Glomerular visceral epithelial cell (primary cell): ENCODE measurements around the gene IL17RC.
"Not testable (repeated sequence)": the region's sequence is repeated elsewhere in the genome, so short reads cannot be mapped to it uniquely, and the experiment has no call there.

Experiments used
- DNase-seq: peaks from one replicate; pipeline ENCODE4 v3.0.0-alpha.2; 2016; ENCODE audit errors: extremely low spot score

IL17RC gene

DNA sequence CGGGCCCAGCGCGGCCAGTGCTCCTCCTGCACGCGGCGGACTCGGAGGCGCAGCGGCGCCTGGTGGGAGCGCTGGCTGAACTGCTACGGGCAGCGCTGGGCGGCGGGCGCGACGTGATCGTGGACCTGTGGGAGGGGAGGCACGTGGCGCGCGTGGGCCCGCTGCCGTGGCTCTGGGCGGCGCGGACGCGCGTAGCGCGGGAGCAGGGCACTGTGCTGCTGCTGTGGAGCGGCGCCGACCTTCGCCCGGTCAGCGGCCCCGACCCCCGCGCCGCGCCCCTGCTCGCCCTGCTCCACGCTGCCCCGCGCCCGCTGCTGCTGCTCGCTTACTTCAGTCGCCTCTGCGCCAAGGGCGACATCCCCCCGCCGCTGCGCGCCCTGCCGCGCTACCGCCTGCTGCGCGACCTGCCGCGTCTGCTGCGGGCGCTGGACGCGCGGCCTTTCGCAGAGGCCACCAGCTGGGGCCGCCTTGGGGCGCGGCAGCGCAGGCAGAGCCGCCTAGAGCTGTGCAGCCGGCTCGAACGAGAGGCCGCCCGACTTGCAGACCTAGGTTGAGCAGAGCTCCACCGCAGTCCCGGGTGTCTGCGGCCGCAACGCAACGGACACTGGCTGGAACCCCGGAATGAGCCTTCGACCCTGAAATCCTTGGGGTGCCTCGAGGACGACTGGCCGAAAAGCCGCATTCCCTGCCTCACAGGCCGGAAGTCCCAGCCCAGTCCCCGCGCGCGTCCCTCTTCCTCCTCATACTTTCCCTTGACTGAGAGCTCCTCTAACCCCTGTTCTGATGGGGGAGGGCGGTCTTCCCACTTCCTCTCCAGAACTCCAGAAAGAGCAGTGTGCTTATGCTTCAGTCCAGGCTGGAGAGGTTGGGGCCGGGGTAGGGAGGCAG is 1.4 kb upstream of the IL17RC start:
- DNase-seq: peak; percentile 60

DNA sequence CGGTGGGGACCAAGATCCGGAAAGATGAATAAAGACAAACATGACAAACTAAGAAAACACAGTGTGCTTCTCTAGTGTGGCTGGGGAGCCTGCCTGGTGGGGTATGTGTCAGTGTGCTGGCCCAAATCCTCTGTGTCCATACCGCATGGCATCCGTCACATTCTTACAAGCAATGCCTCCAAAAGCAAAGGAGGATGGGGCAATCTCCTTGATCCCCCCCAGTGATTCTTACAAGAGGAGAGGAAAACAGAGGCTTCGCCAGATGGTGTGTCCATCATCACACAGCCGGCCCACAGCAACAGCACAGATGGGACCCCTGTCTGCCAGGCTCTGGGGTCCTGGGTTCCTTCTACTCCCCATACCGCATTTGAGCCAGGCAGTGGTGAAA is 558 bp upstream of the IL17RC start:
- DNase-seq: peak; percentile 17

DNA sequence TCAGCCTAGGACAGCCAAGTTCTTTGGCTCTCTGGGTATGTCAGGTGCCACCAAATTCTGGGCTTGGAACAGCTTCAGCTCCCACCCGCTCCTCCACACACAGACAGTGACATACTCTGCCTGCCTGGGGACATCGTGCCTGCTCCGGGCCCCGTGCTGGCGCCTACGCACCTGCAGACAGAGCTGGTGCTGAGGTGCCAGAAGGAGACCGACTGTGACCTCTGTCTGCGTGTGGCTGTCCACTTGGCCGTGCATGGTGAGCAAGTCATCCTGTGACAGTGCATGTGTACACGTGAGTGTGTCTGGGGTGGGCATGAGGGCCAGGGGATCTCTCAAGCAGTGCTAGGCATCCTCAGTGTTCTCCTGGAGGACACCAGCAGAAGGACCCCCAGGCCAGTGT is 922 bp downstream of the IL17RC start:
- DNase-seq: no peak

DNA sequence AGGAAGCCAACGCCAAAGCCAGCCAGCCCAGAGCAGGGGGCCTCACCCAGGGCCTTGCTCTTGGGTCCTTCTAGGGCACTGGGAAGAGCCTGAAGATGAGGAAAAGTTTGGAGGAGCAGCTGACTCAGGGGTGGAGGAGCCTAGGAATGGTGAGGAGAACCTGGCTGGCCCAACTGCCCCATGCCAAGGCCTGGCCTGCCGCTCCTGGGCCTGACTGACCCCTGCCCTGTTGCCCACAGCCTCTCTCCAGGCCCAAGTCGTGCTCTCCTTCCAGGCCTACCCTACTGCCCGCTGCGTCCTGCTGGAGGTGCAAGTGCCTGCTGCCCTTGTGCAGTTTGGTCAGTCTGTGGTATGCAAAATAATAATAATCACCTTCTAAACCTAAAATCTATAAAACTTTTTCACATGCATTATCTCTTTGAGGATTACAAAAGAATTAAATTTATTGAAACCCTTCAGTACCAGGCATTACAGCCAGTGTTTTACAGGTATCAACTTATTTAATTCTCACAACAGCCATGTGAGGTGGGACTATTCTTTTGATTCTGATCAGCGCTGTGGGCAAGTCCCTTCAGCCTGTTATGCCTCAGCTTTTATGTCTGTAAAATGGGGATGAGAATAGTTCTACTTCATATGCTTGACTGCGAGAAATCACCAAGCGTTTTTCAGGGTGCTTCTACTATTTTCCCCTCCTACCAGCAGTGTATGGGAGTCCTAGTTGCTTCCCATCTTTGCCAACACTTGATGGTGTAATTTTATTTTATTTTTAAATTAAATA is 1.6 kb downstream of the IL17RC start:
- DNase-seq: no peak

DNA sequence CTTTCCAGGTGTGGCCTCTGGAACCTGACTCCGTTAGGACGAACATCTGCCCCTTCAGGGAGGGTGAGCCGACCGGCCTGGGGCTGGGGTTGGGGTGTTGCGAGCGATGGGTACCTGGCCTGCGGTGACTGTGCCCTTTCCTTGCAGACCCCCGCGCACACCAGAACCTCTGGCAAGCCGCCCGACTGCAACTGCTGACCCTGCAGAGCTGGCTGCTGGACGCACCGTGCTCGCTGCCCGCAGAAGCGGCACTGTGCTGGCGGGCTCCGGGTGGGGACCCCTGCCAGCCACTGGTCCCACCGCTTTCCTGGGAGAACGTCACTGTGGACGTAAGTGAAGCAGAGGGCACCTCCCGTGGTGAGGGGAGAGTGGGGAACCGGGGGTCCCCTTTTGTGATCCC is 11.3 kb downstream of the IL17RC start:
- no peak for DNase-seq

DNA sequence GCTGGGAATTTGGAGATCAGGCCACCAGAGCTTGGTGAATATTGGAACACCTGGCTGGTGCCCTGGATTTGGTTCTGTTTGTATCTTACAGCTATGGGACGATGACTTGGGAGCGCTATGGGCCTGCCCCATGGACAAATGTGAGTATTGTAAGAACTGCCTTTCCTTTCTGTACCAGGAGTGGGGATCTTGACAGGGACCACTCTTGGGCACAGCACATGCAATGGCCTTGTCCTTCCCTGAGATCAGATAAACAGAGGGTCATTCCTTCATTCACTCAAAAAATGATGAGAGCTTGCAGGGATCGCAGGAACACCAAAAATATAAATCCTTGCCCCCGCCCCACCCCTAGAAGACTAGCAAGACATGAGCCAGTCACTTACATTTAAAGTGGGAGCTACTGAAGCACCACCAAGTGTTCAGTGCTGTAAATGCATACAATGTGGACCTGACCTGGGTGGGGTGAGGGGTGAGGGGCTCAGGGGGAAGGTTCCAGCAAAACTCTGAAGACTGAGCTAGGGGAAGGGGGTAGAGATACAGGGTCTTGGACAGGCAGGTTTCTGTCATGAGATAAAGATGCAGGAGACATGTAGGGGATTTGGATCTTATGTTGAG is 14.0 kb downstream of the IL17RC start:
- DNase-seq: no peak

DNA sequence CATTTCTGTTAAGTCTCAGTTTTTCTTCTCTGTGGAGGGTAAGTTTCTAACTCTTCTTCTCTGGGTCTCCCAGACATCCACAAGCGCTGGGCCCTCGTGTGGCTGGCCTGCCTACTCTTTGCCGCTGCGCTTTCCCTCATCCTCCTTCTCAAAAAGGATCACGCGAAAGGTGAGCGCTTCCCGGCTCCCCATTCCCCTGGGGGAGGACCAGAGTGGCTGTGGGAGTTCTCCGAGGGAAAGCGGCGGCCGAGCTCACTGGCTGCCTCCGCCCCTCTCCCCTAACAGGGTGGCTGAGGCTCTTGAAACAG is 15.6 kb downstream of the IL17RC start:
- no peak for DNase-seq

DNA sequence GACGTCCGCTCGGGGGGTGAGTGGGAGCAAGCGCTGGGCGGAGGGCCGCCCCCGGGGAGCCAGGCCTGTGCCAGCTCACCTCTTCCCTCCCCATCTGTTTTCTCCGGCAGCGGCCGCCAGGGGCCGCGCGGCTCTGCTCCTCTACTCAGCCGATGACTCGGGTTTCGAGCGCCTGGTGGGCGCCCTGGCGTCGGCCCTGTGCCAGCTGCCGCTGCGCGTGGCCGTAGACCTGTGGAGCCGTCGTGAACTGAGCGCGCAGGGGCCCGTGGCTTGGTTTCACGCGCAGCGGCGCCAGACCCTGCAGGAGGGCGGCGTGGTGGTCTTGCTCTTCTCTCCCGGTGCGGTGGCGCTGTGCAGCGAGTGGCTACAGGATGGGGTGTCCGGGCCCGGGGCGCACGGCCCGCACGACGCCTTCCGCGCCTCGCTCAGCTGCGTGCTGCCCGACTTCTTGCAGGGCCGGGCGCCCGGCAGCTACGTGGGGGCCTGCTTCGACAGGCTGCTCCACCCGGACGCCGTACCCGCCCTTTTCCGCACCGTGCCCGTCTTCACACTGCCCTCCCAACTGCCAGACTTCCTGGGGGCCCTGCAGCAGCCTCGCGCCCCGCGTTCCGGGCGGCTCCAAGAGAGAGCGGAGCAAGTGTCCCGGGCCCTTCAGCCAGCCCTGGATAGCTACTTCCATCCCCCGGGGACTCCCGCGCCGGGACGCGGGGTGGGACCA is 16.1 kb downstream of the IL17RC start:
- peak; percentile 76 for DNase-seq

DNA sequence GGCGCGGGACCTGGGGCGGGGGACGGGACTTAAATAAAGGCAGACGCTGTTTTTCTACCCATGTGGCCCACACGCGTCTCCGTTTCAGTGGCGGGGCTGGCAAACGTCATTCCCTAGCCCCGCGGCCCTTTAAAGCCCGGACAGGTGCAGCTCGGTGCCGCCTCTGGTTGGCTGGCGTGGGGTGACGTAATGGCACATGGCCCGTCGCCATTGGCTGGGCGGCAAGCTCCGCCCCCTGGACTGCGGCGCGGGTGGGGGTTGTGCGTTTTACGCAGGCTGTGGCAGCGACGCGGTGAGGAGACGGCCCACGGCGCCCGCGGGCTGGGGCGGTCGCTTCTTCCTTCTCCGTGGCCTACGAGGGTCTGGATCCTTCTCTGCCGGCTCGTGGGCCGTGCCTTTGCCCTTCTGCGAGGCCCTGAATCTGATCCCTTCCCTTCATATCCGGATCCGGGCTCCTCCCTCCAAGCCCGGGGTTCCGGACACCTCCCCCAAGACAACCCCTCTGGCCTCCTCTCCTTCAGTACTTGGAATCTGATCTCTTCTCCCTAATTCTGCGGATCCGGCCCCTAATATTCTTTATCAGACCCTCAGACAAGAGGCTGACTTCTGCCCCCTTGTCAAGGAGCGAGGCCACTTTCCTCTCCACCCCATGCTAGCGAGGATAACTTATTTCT is 16.8 kb downstream of the IL17RC start, which contains the start of gene CRELD1:
Gene CRELD1, plus strand, starts transcription at position 274 of the 674 bp plus-strand sequence. CDS start 605 bp downstream, outside the sequence.
- peak; percentile 91 for DNase-seq

DNA sequence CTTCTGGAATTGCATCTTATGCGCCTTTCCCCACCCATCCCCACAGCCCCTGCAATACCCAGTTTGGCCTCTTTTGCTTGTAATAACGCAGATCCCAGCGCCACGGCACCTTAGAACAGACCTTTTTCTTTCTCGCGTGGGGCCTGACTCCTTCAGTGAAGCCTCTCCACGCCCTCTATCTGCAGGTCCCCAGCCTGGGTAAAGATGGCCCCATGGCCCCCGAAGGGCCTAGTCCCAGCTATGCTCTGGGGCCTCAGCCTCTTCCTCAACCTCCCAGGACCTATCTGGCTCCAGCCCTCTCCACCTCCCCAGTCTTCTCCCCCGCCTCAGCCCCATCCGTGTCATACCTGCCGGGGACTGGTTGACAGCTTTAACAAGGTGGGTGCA is 17.3 kb downstream of the IL17RC start:
- DNase-seq: no peak

DNA sequence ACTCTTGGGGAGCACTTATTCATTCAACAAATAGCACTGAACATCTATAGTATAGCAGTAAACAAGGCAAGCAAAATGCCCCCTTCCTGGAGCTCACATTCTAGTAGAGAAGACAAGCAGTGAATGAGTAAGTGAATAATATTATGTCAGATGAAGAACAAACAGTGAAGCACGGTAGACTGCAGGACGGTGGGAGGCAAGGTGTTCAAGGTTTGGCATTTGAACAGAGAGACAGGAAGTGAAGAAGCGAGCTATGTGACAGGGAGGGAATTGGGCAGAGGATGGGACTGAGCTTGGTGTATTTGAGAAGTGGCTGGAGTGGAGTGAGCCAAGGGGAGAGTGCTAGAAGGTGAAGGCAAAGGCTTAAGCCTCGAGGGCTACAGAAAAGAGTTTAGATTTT is 18.1 kb downstream of the IL17RC start:
- DNase-seq: no peak

DNA sequence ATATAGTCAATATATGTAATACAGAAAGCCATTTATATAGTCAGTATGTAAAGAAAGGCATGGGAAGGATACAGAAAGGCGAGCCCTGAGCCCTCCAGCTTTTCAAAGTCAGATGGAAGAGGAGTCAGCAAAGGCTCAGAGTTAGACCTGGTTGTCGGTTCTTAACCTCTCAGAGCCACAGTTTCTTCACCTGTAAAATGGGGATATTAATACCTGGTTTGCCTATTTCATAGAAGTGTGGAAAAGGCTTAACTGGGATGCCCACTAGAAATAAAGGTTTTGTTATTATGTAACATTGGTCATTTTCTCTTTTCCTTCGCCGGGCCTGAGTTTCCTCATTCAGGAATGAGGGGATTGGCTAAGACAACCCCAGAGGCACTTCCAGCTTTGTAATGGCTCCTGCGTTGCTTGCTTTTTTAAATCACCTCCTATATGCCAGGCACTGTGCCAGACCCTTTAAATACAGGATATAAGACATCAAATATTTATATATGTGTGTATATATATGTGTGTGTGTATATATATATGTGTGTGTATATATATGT is 19.1 kb downstream of the IL17RC start:
- DNase-seq: no peak

DNA sequence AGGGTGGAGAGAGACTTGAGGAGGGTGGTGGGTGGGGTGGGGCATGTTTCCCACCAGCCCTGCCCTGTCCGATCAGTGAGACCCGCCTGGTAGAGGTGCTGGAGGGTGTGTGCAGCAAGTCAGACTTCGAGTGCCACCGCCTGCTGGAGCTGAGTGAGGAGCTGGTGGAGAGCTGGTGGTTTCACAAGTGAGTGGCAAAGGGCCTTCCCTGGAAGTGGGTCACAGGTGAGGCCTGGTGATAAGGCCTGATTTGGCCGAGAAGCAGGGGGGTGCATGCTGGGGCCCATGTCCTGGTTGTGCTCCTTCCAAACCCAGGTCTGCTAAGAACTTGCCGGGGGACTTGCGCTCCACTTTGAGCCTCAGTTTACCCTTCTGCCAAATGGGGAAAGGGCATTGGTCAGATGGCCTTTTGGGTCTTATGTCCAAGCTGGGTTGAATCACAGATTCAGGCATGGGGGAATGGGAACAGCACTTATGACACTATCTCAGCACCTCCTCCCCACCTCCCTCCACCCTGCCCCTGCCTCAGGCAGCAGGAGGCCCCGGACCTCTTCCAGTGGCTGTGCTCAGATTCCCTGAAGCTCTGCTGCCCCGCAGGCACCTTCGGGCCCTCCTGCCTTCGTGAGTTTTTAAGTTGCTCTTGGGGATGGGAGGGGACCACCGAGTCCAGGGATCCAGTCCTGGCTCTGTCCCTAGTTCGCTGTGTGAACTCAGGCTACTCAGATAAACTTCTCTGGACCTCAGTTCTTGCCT is 20.8 kb downstream of the IL17RC start:
- no peak for DNase-seq

DNA sequence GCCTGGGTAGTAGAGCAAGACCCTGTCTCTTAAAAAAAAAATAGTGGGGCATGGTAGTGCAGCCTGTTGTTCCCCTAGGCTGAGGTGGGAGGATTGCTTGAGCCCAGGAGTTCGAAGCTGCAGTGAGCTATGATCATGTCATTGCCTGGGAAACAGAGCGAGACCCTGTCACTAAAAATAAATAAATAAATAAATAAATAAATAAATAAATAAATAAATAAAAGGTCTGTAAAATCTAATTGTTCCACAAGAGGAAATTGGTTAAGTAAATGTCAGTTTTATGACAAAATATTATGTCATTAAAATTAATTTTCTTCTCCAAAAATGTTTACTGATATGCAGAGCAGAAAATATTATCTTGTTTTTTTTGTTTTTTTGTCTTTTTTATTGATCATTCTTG is 22.1 kb downstream of the IL17RC start:
- no peak for DNase-seq

DNA sequence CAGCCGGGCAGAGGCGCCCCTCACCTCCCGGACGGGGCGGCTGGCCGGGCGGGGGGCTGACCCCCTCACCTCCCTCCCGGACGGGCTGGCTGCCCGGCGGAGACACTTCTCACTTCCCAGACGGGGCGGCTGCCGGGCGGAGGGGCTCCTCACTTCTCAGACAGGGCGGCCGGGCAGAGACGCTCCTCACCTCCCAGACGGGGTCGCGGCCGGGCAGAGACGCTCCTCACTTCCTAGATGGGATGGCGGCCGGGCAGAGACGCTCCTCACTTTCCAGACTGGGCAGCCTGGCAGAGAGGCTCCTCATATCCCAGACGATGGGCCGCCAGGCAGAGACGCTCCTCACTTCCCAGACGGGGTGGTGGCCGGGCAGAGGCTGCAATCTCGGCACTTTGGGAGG is 23.0 kb downstream of the IL17RC start:
- DNase-seq: not testable (repeated sequence)

DNA sequence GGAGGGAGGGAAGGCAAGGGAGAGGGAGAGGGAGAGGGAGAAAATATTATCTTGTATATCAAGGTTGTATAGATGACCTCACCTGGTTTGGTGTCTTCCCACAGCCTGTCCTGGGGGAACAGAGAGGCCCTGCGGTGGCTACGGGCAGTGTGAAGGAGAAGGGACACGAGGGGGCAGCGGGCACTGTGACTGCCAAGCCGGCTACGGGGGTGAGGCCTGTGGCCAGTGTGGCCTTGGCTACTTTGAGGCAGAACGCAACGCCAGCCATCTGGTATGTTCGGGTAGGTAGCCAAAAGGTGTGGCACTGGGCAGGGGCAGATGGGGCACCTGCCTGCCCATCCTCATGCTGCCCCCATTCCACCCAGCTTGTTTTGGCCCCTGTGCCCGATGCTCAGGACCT is 23.8 kb downstream of the IL17RC start:
- DNase-seq: no peak

DNA sequence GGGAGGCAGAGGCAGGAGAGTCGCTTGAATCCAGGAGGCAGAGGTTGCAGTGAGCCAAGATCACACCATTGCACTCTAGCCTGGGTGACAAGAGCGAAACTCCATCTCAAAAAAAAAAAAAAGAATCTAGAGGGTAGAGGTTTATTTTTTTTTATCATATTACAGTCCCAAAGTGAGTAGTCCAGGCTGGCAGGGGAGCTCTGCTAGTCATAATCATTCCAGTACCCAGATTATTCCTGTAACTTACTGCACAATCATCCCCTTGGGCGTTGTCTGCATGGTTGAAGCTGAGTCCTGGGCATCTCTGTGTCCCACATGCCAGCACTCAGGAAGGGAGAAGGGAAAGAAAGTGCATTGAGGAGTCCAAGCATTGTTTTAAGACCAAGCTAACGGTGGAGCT is 25.3 kb downstream of the IL17RC start:
- no peak for DNase-seq

DNA sequence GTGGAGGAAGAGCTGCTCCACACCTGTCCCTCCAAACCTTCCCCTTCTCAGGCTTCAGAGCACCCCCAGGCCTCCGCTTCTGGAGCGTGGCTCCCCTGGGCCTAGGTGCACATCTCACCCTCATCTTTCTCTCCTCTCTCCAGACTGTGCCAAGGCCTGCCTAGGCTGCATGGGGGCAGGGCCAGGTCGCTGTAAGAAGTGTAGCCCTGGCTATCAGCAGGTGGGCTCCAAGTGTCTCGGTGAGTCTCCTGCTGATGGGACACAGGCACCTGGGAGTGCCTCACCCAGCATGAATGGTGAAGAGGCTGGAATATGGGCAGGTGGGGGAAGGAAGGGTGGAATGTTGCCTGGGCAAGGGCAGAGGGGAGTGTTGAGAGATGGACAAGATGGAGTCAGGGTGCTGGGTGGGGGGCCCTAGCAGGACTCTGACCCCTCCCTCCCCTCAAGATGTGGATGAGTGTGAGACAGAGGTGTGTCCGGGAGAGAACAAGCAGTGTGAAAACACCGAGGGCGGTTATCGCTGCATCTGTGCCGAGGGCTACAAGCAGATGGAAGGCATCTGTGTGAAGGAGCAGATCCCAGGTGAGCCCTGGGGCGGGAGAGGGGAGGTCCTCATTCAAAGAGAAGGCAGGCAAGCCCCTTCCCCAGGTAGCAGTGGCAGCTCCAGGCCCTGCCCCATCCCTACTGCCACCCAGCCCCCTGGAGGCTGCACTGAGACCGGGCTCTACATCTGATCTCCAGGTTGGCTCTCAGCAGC is 26.2 kb downstream of the IL17RC start:
- DNase-seq: no peak

DNA sequence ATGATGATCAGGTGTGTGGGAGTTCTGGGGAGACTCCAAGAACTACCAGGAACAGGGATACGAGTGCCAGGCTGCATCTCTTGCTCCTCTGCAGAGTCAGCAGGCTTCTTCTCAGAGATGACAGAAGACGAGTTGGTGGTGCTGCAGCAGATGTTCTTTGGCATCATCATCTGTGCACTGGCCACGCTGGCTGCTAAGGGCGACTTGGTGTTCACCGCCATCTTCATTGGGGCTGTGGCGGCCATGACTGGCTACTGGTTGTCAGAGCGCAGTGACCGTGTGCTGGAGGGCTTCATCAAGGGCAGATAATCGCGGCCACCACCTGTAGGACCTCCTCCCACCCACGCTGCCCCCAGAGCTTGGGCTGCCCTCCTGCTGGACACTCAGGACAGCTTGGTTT is 27.4 kb downstream of the IL17RC start:
- DNase-seq: no peak

DNA sequence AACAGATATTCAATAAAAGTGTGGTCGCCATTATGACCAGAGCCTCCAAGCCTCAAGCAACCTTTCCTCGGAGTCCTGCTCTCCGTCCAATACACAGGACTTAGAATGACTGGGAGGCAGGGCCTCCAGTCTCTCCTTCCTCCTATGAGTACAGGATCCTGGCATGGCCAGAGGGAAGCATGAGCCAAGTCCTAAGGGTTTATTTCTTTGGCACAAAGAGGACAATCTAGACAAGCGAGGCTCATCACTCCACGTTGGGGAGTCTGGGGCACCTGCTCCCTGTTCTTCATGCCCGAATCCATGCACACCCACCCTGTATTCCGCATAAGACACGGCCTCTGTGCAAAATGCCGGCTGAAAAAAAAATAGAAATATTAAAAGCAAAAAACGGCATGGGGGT is 28.5 kb downstream of the IL17RC start:
- DNase-seq: no peak
